Measurements from ENCODE around the gene ZNF124.

ZNF124 gene

GRCh38 chr1:247114351-247115140, 57.3 kb downstream of the ZNF124 start:
- in situ Hi-C loops (cut with HindIII; ENCODE audit: low sequenced_read_pairs): no loop called here

GRCh38 chr1:247113733-247114271, 58.0 kb downstream of the ZNF124 start:
- in situ Hi-C loops (cut with HindIII; ENCODE audit: low sequenced_read_pairs): no loop called here

- in situ Hi-C loops (cut with HindIII; ENCODE audit: low sequenced_read_pairs): no loop called here
Observed at GRCh38 chr1:247113094-247113497, 58.7 kb downstream of the ZNF124 start.

GRCh38 chr1:247112479-247112781, 59.4 kb downstream of the ZNF124 start:
- in situ Hi-C loops (cut with HindIII; ENCODE audit: low sequenced_read_pairs): no loop called here

GRCh38 chr1:247111700-247112478, 59.9 kb downstream of the ZNF124 start:
- in situ Hi-C loops (cut with HindIII; ENCODE audit: low sequenced_read_pairs): no loop called here

- in situ Hi-C loops (cut with HindIII; ENCODE audit: low sequenced_read_pairs): no loop called here
Observed at GRCh38 chr1:247111259-247111699, 60.5 kb downstream of the ZNF124 start.

GRCh38 chr1:247110627-247111258, 61.1 kb downstream of the ZNF124 start:
- in situ Hi-C loops (cut with HindIII; ENCODE audit: low sequenced_read_pairs): no loop called here

- in situ Hi-C loops (cut with HindIII; ENCODE audit: low sequenced_read_pairs): no loop called here
Observed at GRCh38 chr1:247107694-247108093, 64.1 kb downstream of the ZNF124 start.

- in situ Hi-C loops (cut with HindIII; ENCODE audit: low sequenced_read_pairs): no loop called here
Observed at GRCh38 chr1:247105966-247106365, 65.9 kb downstream of the ZNF124 start.

Measured in endothelial cell of hepatic sinusoid (primary cell).